ENCODE results near the gene LRP2BP.

- TF ChIP-seq, protein P1, sequence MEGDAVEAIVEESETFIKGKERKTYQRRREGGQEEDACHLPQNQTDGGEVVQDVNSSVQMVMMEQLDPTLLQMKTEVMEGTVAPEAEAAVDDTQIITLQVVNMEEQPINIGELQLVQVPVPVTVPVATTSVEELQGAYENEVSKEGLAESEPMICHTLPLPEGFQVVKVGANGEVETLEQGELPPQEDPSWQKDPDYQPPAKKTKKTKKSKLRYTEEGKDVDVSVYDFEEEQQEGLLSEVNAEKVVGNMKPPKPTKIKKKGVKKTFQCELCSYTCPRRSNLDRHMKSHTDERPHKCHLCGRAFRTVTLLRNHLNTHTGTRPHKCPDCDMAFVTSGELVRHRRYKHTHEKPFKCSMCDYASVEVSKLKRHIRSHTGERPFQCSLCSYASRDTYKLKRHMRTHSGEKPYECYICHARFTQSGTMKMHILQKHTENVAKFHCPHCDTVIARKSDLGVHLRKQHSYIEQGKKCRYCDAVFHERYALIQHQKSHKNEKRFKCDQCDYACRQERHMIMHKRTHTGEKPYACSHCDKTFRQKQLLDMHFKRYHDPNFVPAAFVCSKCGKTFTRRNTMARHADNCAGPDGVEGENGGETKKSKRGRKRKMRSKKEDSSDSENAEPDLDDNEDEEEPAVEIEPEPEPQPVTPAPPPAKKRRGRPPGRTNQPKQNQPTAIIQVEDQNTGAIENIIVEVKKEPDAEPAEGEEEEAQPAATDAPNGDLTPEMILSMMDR (optimal IDR thresholded peaks at IDR 0.05 in 1 of 3, IDR thresholded peaks at IDR 0.05 in 1 of 3, conservative IDR thresholded peaks at IDR 0.05 in 1 of 3; ENCODE audit: extremely low read depth in 1 of 3, insufficient read depth in 2 of 3, low read length in 3 of 3), result no peak
- TF ChIP-seq EZH2 (IDR thresholded peaks at IDR 0.05; ENCODE audit: low read length), result no peak
These were observed 72.1 kb downstream of the LRP2BP start for GRCh38 chr4:185323606-185324005.

Data from keratinocyte (primary cell).